K562 (cell line): Measurements from ENCODE around the gene SYNGR4. TPM values are rescaled to one million over a fixed set of nuclear protein-coding genes. Genes with fewer than 3 reads are reported as not detected.

ENCODE experiments used
- COPS2 ChIP-seq: fragments of 450-650 bp; conservative IDR thresholded peaks from 2 replicates; pipeline ENCODE4 v1.6.1; 2016; ENCODE audit warnings: mild to moderate bottlenecking, moderate library complexity
- ERF ChIP-seq: fragments of 450-650 bp; formaldehyde crosslinking; IDR thresholded peaks from 2 replicates; pipeline ENCODE4 v1.4.0; 2020; ENCODE audit warnings: mild to moderate bottlenecking, mixed read lengths
- HCFC1 ChIP-seq: IDR thresholded peaks from 2 replicates; pipeline ENCODE4 v1.6.1; 2012; ENCODE audit warnings: low read depth, low read length, improper control_type of control experiment
- HNRNPLL ChIP-seq: fragments of 200-400 bp; formaldehyde crosslinking; IDR thresholded peaks from 2 replicates; pipeline ENCODE4 v1.6.1; 2017; ENCODE audit warnings: low read length, low read depth, mild to moderate bottlenecking; ENCODE audit not compliant: poor library complexity, severe bottlenecking
- MAZ ChIP-seq, 2 experiments: fragments of 450-650 bp in 1 of 2; sonication (generic) in 1 of 2; formaldehyde crosslinking; IDR thresholded peaks in 1 of 2; conservative IDR thresholded peaks in 1 of 2; 2 replicates each; pipeline versions ENCODE4 v1.4.0 to v1.5.0; 2020; ENCODE audit warnings: mild to moderate bottlenecking in 1 of 2, missing genetic modification reagents in 1 of 2
- MTF1 ChIP-seq: fragments of 250-450 bp; sonication (Bioruptor Pico); IDR thresholded peaks from 2 replicates; pipeline ENCODE4 v1.9.0; 2021; ENCODE audit warnings: moderate library complexity, mild to moderate bottlenecking, inconsistent platforms, borderline replicate concordance
- RBM34 ChIP-seq: fragments of 200-400 bp; formaldehyde crosslinking; IDR thresholded peaks from 2 replicates; pipeline ENCODE4 v1.6.1; 2018; ENCODE audit warnings: low read length, borderline replicate concordance; ENCODE audit not compliant: insufficient read depth
- TOE1 ChIP-seq, 2 experiments: fragments of 450-650 bp in 1 of 2; sonication (generic) in 1 of 2; formaldehyde crosslinking in 1 of 2; IDR thresholded peaks; 2 replicates each; pipeline versions ENCODE4 v1.7.1 to v1.8.0; 2016 to 2022; ENCODE audit warnings: borderline replicate concordance in 2 of 2, mild to moderate bottlenecking in 2 of 2, antibody characterized with exemption in 1 of 2, inconsistent platforms in 1 of 2, low read depth in 1 of 2, missing genetic modification reagents in 1 of 2, moderate library complexity in 1 of 2
- ZBTB1 ChIP-seq: sonication (generic); formaldehyde crosslinking; IDR thresholded peaks from 2 replicates; pipeline ENCODE4 v1.8.1; 2023; ENCODE audit warnings: missing genetic modification reagents, low read depth, mild to moderate bottlenecking, borderline replicate concordance
- ZNF644 ChIP-seq: fragments of 200-800 bp; sonication (Bioruptor generic); IDR thresholded peaks from 2 replicates; pipeline ENCODE4 v1.6.1; 2016; ENCODE audit warnings: low read depth, missing genetic modification characterization, missing compliant biosample characterization
- ZNF830 ChIP-seq: fragments of 250-450 bp; sonication (Bioruptor Pico); IDR thresholded peaks from 2 replicates; pipeline ENCODE4 v1.5.0; 2021; ENCODE audit warnings: mild to moderate bottlenecking
- polyA plus RNA-seq, 8 experiments: library from polyadenylated mRNA; depleted of rRNA in 4 of 8; stranded (reverse) in 5 of 8; unstranded in 3 of 8; fragments of >200 nt; fragmentation: Nextera tagmentation in 2 of 8; fragmentation: Illumina TruSeq in 1 of 8; extraction: Ambion mirVana in 2 of 8; extraction: Trizol in 1 of 8; gene quantifications; 2 replicates each; pipeline versions ENCODE4 v1.2.1 to v1.2.3, GENCODE V29; 2011 to 2014; ENCODE audit warnings: inconsistent platforms in 1 of 8, missing spikeins in 1 of 8
- total RNA-seq, 7 experiments: library from RNA; depleted of rRNA in 6 of 7; stranded (reverse); fragments of >200 nt in 6 of 7; fragmentation: Illumina TruSeq in 2 of 7; extraction: Trizol in 2 of 7; gene quantifications; 2 replicates each; pipeline versions ENCODE4 v1.2.1 to v1.2.3, GENCODE V29; 2011 to 2021; ENCODE audit warnings: low replicate concordance in 1 of 7
- TF ChIP-seq, protein P1 (sequence below), 2 experiments: IDR thresholded peaks; 2 replicates each; pipeline ENCODE4 v1.6.1; 2011; ENCODE audit warnings: borderline replicate concordance in 1 of 2, control low read depth in 1 of 2, low read depth in 1 of 2, low read length in 1 of 2, mild to moderate bottlenecking in 1 of 2, mixed read lengths in 1 of 2, moderate library complexity in 1 of 2; ENCODE audit not compliant: insufficient read depth in 1 of 2, insufficient read length in 1 of 2, poor library complexity in 1 of 2, severe bottlenecking in 1 of 2; ENCODE audit errors: extremely low read depth in 1 of 2
- TF ChIP-seq, protein P2 (sequence below): fragments of 450-650 bp; formaldehyde crosslinking; IDR thresholded peaks from 2 replicates; pipeline ENCODE4 v1.4.0; 2020; ENCODE audit warnings: mild to moderate bottlenecking
- TF ChIP-seq, protein P3 (sequence below), 2 experiments: fragments of 450-650 bp; IDR thresholded peaks; 2 replicates each; pipeline ENCODE4 v1.6.1; 2018; ENCODE audit warnings: mild to moderate bottlenecking in 2 of 2, low read depth in 1 of 2; ENCODE audit not compliant: partially characterized antibody in 2 of 2

Gene SYNGR4
- total and polyA plus RNA-seq, 9 of the 15 experiments (the other 6 are each of a cell fraction or from before 2014, with no cell fraction given) = 0.07 to 0.14 TPM; not detected in 7

DNA sequence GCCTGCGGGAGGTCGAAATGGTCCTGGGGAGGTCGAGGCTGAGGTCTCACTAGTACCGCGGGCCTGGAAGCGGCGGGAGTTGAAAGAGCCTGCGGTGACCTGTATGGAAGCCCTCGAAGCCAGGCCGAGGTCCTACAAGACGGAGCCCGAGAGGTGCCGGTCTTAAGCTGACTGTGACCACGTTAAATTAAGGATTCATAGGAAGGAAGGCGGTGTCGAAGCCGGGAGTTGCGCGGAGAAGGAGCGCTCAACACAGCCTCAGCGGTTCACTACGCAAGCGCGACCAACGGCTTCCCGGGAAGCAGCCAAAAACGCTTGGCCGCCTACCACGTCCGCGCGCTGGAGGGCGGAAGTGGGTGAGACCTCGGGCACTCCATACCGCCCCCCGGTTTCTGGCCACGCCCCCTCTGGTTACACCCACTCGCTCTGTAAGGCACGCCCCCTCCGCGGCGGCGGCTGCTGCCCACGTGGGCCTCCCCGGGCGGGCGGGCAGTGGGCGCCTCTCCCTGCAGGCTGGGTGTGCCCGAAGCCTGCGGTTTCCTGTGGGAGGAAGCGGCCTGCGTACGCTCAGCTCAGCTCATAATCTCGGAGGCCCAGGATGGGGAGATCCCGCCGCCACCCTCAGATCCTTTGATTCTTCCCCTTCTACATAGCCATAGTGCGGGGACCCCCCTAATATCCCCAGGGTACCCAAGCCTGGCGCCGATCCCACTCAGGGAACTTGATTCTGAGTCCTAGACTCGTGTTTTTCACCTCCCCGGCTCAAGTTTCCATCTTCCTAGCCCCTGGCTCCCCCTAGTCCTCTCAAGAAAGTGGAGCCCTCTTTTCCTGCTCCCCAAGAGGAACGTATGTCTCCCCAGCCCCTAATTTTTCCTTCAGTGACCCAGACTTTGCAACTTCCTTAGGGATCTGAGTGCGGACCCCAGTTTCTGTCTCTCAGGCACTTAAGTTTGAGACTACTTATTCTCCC, 42.3 kb upstream of the SYNGR4 start (continued):
- TF ChIP-seq, protein P1, sequence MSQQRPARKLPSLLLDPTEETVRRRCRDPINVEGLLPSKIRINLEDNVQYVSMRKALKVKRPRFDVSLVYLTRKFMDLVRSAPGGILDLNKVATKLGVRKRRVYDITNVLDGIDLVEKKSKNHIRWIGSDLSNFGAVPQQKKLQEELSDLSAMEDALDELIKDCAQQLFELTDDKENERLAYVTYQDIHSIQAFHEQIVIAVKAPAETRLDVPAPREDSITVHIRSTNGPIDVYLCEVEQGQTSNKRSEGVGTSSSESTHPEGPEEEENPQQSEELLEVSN (IDR thresholded peaks at IDR 0.05; ENCODE audit: borderline replicate concordance in 1 of 2, extremely low read depth in 1 of 2, insufficient read depth in 1 of 2, insufficient read length in 1 of 2, low read depth in 1 of 2, low read length in 1 of 2, poor library complexity in 1 of 2, severe bottlenecking in 1 of 2) = peak; percentile 79 to 91
- TF ChIP-seq TOE1 (IDR thresholded peaks at IDR 0.05; ENCODE audit: borderline replicate concordance) (peak; percentile 9; the same call in 1 of the 2 replicates), TOE1 (CRISPR knock-in tag; IDR thresholded peaks at IDR 0.05; ENCODE audit: borderline replicate concordance, low read depth) (no peak), HCFC1 (peak; percentile 58; the same call in 1 of the 2 replicates), HNRNPLL (peak; percentile 86), MAZ (CRISPR knock-in tag; conservative IDR thresholded peaks at IDR 0.05 in 1 of 2, IDR thresholded peaks at IDR 0.05 in 1 of 2) (peak; percentile 90 to 92), COPS2 (no peak), RBM34 (no peak), MTF1 (no peak), ZNF644 (0 out of 2 replicates have a peak, but pooled peaks have one; percentile 45), ZNF830 (CRISPR knock-in tag) (0 out of 2 replicates have a peak, but pooled peaks have one; percentile 41), ZBTB1 (CRISPR knock-in tag) (peak; percentile 23; the same call in 1 of the 2 replicates), ERF (CRISPR knock-in tag) (peak; percentile 88)
- TF ChIP-seq, protein P2, sequence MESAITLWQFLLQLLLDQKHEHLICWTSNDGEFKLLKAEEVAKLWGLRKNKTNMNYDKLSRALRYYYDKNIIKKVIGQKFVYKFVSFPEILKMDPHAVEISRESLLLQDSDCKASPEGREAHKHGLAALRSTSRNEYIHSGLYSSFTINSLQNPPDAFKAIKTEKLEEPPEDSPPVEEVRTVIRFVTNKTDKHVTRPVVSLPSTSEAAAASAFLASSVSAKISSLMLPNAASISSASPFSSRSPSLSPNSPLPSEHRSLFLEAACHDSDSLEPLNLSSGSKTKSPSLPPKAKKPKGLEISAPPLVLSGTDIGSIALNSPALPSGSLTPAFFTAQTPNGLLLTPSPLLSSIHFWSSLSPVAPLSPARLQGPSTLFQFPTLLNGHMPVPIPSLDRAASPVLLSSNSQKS = no peak
- TF ChIP-seq, protein P3, sequence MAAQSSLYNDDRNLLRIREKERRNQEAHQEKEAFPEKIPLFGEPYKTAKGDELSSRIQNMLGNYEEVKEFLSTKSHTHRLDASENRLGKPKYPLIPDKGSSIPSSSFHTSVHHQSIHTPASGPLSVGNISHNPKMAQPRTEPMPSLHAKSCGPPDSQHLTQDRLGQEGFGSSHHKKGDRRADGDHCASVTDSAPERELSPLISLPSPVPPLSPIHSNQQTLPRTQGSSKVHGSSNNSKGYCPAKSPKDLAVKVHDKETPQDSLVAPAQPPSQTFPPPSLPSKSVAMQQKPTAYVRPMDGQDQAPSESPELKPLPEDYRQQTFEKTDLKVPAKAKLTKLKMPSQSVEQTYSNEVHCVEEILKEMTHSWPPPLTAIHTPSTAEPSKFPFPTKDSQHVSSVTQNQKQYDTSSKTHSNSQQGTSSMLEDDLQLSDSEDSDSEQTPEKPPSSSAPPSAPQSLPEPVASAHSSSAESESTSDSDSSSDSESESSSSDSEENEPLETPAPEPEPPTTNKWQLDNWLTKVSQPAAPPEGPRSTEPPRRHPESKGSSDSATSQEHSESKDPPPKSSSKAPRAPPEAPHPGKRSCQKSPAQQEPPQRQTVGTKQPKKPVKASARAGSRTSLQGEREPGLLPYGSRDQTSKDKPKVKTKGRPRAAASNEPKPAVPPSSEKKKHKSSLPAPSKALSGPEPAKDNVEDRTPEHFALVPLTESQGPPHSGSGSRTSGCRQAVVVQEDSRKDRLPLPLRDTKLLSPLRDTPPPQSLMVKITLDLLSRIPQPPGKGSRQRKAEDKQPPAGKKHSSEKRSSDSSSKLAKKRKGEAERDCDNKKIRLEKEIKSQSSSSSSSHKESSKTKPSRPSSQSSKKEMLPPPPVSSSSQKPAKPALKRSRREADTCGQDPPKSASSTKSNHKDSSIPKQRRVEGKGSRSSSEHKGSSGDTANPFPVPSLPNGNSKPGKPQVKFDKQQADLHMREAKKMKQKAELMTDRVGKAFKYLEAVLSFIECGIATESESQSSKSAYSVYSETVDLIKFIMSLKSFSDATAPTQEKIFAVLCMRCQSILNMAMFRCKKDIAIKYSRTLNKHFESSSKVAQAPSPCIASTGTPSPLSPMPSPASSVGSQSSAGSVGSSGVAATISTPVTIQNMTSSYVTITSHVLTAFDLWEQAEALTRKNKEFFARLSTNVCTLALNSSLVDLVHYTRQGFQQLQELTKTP (IDR thresholded peaks at IDR 0.05; ENCODE audit: low read depth in 1 of 2, partially characterized antibody in 2 of 2) = peak in 1 of 2 experiments; percentile 28
